Ovary (tissue), 9 donors: ENCODE measurements around the gene TMEM217. TPM values are rescaled to one million over a fixed set of nuclear protein-coding genes. Genes with fewer than 3 reads are reported as not detected.

ENCODE experiments used
- DNase-seq, 5 donors: peaks; one replicate each; pipeline ENCODE4 v3.0.0-alpha.2; 2019 to 2020
- H3K27ac ChIP-seq, 2 donors: fragments of 200-600 bp; one replicate each; pipeline versions ENCODE4 v1.5.1 to v1.8.0; 2019 to 2022
- H3K27me3 ChIP-seq: fragments of 200-600 bp; one replicate; pipeline ENCODE4 v1.8.0; 2022
- H3K36me3 ChIP-seq: fragments of 200-600 bp; sonication (generic); one replicate; pipeline ENCODE4 v1.5.1; 2019
- H3K4me1 ChIP-seq: one replicate; pipeline ENCODE4 v1.8.1; 2013; ENCODE audit warnings: mild to moderate bottlenecking, moderate library complexity; ENCODE audit not compliant: insufficient read depth
- H3K4me3 ChIP-seq: fragments of 200-600 bp; sonication (generic); one replicate; pipeline ENCODE4 v1.5.1; 2017
- H3K9me3 ChIP-seq, 2 donors: fragments of 200-600 bp in 1 of 2; sonication (generic) in 1 of 2; one replicate each; pipeline versions ENCODE4 v1.5.1 to v1.8.1; 2013 to 2019; ENCODE audit warnings: mild to moderate bottlenecking in 1 of 2, moderate library complexity in 1 of 2
- EP300 ChIP-seq: sonication (generic); formaldehyde crosslinking; IDR thresholded peaks from one replicate; pipeline ENCODE4 v1.6.1; 2017; ENCODE audit warnings: antibody characterized with exemption
- POLR2A ChIP-seq: fragments of 450-650 bp; IDR thresholded peaks from one replicate; pipeline ENCODE4 v1.6.1; 2017; ENCODE audit warnings: antibody characterized with exemption, mild to moderate bottlenecking, moderate library complexity
- WGBS, 3 donors: extraction: QIAGEN DNeasy Blood & Tissue Kit in 1 of 3; methylation state at CpG; one replicate each; pipeline versions ENCODE4 v1.1.5 to v1.1.7; 2013 to 2017; 5-methylcytosine and 5-hydroxymethylcytosine counted together
- intact Hi-C, 4 donors: fragments of 100-400 bp; cut with DNase I; formaldehyde crosslinking; loops; one replicate each; pipeline versions ENCODE4 v1.11.0 to v1.15.1; 2022 to 2023
- polyA plus RNA-seq, 2 donors: library from polyadenylated mRNA; stranded (reverse); fragments of 200-250 nt in 1 of 2; fragments of 350-450 nt in 1 of 2; fragmentation: Illumina TruSeq in 1 of 2; extraction: RNeasy Lipid Tissue Mini Kit (QIAGEN cat#74804) in 1 of 2; gene quantifications; one replicate each; pipeline ENCODE4 v1.2.3, GENCODE V29; 2013 to 2014
- total RNA-seq, 7 donors: library from RNA; depleted of rRNA in 2 of 7; stranded (reverse); fragments of >200 nt in 2 of 7; fragmentation: NEBNext Ultra II Directional in 3 of 7; extraction: Animal tissue kit (Norgen Biotek cat#: 25700) in 3 of 7; gene quantifications; one replicate each; pipeline versions ENCODE4 v1.1.0 to v1.2.4, GENCODE V29; 2016 to 2023
- TF ChIP-seq, protein P1 (sequence below), 3 donors: fragments of 450-650 bp in 2 of 3; fragments of 200-600 bp in 1 of 3; IDR thresholded peaks; one replicate each; pipeline versions ENCODE4 v1.5.1 to v1.8.0; 2016 to 2022; ENCODE audit warnings: antibody characterized with exemption in 3 of 3, mild to moderate bottlenecking in 1 of 3
- donor health status: DM: no; HTN: no; CAD: no; lungs with moderate emphysema.
- donor health status: DM: no; HTN: no; CAD: no.
- donor health status: Bipolar disorder and iron deficiency.
- donor health status: DM: yes; HTN: yes; CAD: no.
- donor health status: DM: no; HTN: no; CAD: no.
- donor health status: DM: yes; HTN: yes; CAD: no.

TMEM217 gene
- total and polyA plus RNA-seq, 9 donors = 0.39 to 4.6 (median 1.5) TPM

DNA sequence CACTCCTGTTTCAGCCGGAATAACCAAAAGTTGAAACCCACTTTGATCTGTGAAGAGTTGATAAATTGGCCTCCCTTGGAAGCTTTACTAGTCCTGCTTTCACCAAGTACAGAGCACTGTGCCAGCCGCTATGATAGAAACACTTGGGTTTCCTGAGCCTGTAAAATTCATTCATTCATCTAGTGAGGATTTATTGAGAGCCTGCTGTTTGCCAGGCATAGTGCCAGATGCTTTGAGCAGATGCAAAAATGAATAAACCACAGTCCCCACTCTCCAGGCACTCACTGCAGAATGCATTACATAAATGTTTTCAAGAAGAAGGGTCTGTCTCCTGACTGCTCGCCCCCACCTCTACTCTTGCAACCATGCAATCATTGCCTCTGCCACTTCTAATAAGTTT, 25.3 kb upstream of the TMEM217 start:
- WGBS, 3 donors = 56 to 69% (median 64%) methylated on average over 3 of the region's 3 CpGs
- Histone ChIP-seq H3K4me1 (peaks cover 10% of the 10 kb centered on the region), H3K27ac (no peak overlapping the region), H3K27me3 (no peaks in the 10 kb centered on the region), H3K9me3 (no peaks in the 10 kb centered on the region), H3K4me3 (no peak overlapping the region), H3K36me3 (no peaks in the 10 kb centered on the region)
- intact Hi-C loops = no loop called here
- TF ChIP-seq, protein P1, sequence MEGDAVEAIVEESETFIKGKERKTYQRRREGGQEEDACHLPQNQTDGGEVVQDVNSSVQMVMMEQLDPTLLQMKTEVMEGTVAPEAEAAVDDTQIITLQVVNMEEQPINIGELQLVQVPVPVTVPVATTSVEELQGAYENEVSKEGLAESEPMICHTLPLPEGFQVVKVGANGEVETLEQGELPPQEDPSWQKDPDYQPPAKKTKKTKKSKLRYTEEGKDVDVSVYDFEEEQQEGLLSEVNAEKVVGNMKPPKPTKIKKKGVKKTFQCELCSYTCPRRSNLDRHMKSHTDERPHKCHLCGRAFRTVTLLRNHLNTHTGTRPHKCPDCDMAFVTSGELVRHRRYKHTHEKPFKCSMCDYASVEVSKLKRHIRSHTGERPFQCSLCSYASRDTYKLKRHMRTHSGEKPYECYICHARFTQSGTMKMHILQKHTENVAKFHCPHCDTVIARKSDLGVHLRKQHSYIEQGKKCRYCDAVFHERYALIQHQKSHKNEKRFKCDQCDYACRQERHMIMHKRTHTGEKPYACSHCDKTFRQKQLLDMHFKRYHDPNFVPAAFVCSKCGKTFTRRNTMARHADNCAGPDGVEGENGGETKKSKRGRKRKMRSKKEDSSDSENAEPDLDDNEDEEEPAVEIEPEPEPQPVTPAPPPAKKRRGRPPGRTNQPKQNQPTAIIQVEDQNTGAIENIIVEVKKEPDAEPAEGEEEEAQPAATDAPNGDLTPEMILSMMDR (IDR thresholded peaks at IDR 0.05) = no peak
- TF ChIP-seq POLR2A (no peak), EP300 (no peak)
- DNase-seq = no peak

DNA sequence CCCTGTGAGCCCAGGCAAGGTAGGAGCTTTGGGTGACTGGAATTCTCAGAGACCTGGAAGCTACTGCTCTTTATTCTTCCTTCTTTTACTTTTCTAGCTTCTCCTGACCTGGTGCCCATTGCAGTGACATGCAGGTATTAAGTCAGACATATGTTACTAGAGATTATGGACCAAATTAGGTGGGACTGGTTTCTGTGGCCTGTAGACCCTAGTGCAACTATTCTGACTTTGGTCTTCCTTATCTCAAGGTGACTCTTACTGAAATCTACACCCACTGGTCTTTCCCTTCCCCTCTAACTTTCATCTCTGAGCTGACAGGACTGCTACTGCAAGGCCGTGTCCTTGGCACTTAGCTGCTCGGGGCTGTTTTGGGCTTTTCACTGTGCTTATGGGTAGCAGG, 24.4 kb upstream of the TMEM217 start:
- 77 to 93% (median 79%) methylated on average over 2 of the region's 2 CpGs for WGBS, 3 donors
- no peaks in the 10 kb centered on the region for H3K27me3 ChIP-seq
- H3K27ac ChIP-seq = no peak overlapping the region
- no peak overlapping the region for H3K4me3 ChIP-seq
- intact Hi-C loops = no loop called here
- no peaks in the 10 kb centered on the region for H3K9me3 ChIP-seq
- TF ChIP-seq POLR2A = no peak
- no peak for TF ChIP-seq EP300
- no peaks in the 10 kb centered on the region for H3K36me3 ChIP-seq
- H3K4me1 ChIP-seq = peaks cover 10% of the 10 kb centered on the region
- no peak for DNase-seq

DNA sequence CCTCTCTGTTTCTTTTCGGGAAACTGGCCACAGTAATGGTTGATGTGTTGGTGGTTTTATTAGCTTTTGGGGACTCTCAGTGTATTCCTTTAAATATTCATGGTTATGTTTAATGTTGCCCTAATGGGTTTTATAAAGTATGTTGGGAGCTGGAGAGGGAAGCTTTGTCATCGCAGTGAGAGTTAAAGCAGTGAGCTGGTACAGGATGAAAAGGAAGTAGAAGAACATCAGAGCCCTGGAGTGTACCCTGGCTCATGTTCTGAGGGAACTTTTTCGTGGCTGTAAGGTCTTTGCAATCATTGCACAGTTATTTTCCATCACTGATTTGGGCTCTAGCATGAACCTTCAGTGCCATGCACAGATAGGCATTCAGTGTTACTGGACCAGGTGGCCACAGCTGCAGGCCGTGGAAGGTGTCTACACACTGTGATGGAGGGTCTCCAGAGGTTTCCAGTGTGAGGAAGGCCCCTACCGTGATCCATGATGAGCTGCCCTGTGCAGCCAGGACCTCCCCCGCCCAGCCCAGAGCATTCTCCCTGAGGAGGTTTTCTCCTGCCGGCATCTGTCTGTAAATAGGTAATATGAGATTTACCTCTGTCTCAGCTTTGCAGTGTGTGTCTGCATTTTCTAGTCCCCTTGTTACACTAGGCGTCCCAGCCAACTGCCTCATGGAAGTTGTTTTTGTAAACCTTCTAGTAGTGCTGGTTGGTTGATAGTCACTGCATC, 22.4 kb upstream of the TMEM217 start:
- 41 to 60% (median 55%) methylated on average over 8 of the region's 8 CpGs for WGBS, 3 donors
- intact Hi-C loops = no loop called here

DNA sequence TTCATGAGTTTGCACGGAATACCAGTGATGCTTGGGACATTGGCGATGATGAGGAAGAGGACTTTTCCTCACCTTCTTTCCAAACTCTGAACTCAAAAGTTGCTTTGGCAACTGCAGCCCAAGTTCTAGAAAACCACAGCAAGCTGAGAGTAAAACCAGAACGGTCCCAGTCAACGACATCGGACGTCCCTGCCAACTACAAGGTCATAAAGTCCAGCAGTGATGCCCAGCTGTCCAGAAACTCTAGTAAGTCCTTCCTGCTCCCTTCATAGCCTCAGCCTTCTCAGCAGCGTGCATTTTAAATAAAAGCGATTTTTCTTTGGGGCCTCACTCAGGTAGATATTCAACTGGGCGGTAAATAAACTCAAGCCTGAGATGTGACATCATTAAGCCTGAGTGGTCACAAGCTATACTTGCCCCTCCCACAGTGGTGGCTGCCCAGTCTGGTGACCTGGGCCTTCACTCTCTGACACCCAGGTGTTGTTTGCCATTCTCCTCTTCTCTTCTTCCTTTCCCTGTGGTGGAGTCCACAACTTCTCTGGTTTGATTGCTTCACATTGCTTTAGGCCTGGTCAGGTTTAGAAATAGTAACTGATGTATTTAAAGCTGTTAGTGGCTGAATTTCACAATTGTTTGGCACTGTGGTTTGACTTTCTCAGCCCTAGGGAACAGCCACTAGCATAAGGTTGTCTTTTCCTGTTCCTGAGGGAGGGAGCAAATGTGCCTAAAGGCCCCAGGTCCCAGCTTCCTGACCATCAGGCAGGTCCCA, 21.6 kb upstream of the TMEM217 start:
- Histone ChIP-seq H3K4me1 (peaks cover 9% of the 10 kb centered on the region), H3K36me3 (no peaks in the 10 kb centered on the region), H3K27me3 (no peaks in the 10 kb centered on the region), H3K4me3 (no peak overlapping the region), H3K27ac (no peak overlapping the region), H3K9me3 (no peaks in the 10 kb centered on the region)
- intact Hi-C loops = no loop called here
- no peak for DNase-seq
- TF ChIP-seq POLR2A = no peak
- WGBS, 3 donors = 91 to 93% (median 92%) methylated on average over 9 of the region's 9 CpGs

More for the DNA sequence above, 22.4 kb upstream of the TMEM217 start:
- H3K9me3 ChIP-seq = no peaks in the 10 kb centered on the region
- peak overlapping the region in 1 of 2 donors; percentile 18 for H3K27ac ChIP-seq
- H3K4me3 ChIP-seq = no peak overlapping the region
- no peak for DNase-seq
- peaks cover 10% of the 10 kb centered on the region for H3K4me1 ChIP-seq
- no peaks in the 10 kb centered on the region for H3K36me3 ChIP-seq
- TF ChIP-seq POLR2A (no peak), EP300 (no peak)
- TF ChIP-seq, protein P1 (IDR thresholded peaks at IDR 0.05) = no peak
- no peaks in the 10 kb centered on the region for H3K27me3 ChIP-seq

DNA sequence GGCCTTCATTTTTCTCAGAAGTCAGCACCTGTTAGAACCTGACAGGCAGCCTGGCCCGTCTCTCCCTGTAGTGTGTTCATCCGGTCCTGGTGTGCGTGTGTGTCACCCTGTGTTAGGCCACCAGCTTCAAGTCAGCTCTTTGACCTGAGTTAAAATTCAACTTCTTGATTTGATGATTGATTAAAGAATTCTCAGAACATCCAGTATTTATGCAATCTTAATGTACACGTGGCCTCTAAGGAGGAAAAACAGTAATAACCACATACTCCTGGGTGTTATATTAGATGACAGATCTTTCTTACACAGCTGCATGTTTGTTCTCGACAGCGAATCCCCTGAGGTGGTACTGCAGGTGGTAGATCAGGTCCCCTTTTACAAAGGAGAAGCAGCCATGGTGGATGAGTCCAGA, 19.1 kb upstream of the TMEM217 start:
- Histone ChIP-seq H3K27ac (no peak overlapping the region), H3K4me1 (peaks cover 4% of the 10 kb centered on the region), H3K9me3 (no peaks in the 10 kb centered on the region), H3K36me3 (no peaks in the 10 kb centered on the region), H3K4me3 (no peak overlapping the region), H3K27me3 (no peaks in the 10 kb centered on the region)
- no peak for DNase-seq
- no peak for TF ChIP-seq POLR2A
- no peak for TF ChIP-seq EP300
- TF ChIP-seq, protein P1 (IDR thresholded peaks at IDR 0.05) = no peak
- intact Hi-C loops = no loop called here
- 91 to 96% (median 93%) methylated on average over 6 of the region's 6 CpGs for WGBS, 3 donors
